Measurements from ENCODE around the gene PLEKHA3.
"Not testable (repeated sequence)": the region's sequence is repeated elsewhere in the genome, so short reads cannot be mapped to it uniquely, and the experiment has no call there.

The PLEKHA3 gene

GRCh38 chr2:178522950-178523595 lies 42.8 kb downstream of the PLEKHA3 start:
- DNase-seq (ENCODE audit: low read depth in 1 of 2, low spot score in 1 of 2), result peak; percentile 48 to 71

- no peak for DNase-seq (ENCODE audit: low read depth in 1 of 2, low spot score in 1 of 2)
These were observed 43.4 kb downstream of the PLEKHA3 start for GRCh38 chr2:178523596-178524134.

GRCh38 chr2:178525010-178525409 lies 44.8 kb downstream of the PLEKHA3 start:
- not testable (repeated sequence) for DNase-seq (ENCODE audit: low read depth in 1 of 2, low spot score in 1 of 2)

GRCh38 chr2:178525460-178525859 lies 45.2 kb downstream of the PLEKHA3 start:
- not testable (repeated sequence) for DNase-seq (ENCODE audit: low read depth in 1 of 2, low spot score in 1 of 2)

GRCh38 chr2:178526256-178526655 lies 46.0 kb downstream of the PLEKHA3 start:
- no peak for DNase-seq (ENCODE audit: low read depth in 1 of 2, low spot score in 1 of 2)

GRCh38 chr2:178527592-178527991 lies 47.3 kb downstream of the PLEKHA3 start:
- no peak for DNase-seq (ENCODE audit: low read depth in 1 of 2, low spot score in 1 of 2)

GRCh38 chr2:178528647-178529046 lies 48.4 kb downstream of the PLEKHA3 start:
- DNase-seq (ENCODE audit: low read depth in 1 of 2, low spot score in 1 of 2), result no peak

- DNase-seq (ENCODE audit: low read depth in 1 of 2, low spot score in 1 of 2), result no peak
These were observed 48.9 kb downstream of the PLEKHA3 start for GRCh38 chr2:178529194-178529593.

GRCh38 chr2:178530131-178530530 lies 49.9 kb downstream of the PLEKHA3 start:
- DNase-seq (ENCODE audit: low read depth in 1 of 2, low spot score in 1 of 2), result no peak

GRCh38 chr2:178530625-178531142 lies 50.4 kb downstream of the PLEKHA3 start:
- no peak for DNase-seq (ENCODE audit: low read depth in 1 of 2, low spot score in 1 of 2)

GRCh38 chr2:178531168-178531567 lies 50.9 kb downstream of the PLEKHA3 start:
- DNase-seq (ENCODE audit: low read depth in 1 of 2, low spot score in 1 of 2), result no peak

GRCh38 chr2:178536037-178536436 lies 55.8 kb downstream of the PLEKHA3 start:
- DNase-seq (ENCODE audit: low read depth in 1 of 2, low spot score in 1 of 2), result no peak

- DNase-seq (ENCODE audit: low read depth in 1 of 2, low spot score in 1 of 2), result no peak
These were observed 61.9 kb downstream of the PLEKHA3 start for GRCh38 chr2:178542161-178542560.

- DNase-seq (ENCODE audit: low read depth in 1 of 2, low spot score in 1 of 2), result no peak
These were observed 62.3 kb downstream of the PLEKHA3 start for GRCh38 chr2:178542569-178542968.

GRCh38 chr2:178550352-178550751 lies 70.1 kb downstream of the PLEKHA3 start:
- no peak for DNase-seq (ENCODE audit: low read depth in 1 of 2, low spot score in 1 of 2)

- DNase-seq (ENCODE audit: low read depth in 1 of 2, low spot score in 1 of 2), result no peak
These were observed 72.8 kb downstream of the PLEKHA3 start for GRCh38 chr2:178553047-178553446.
